Endodermal cell (in vitro differentiated cells): ENCODE results near the gene TOMM40. TPM values are rescaled to one million over a fixed set of nuclear protein-coding genes. Genes with fewer than 3 reads are reported as not detected.
"Not testable (repeated sequence)": the region's sequence is repeated elsewhere in the genome, so short reads cannot be mapped to it uniquely, and the experiment has no call there.

Source experiments
- DNase-seq: peaks from one replicate; pipeline ENCODE4 v3.0.0-alpha.2; 2017
- H3K27ac ChIP-seq: 2 replicates; pipeline ENCODE4 v1.5.1; 2013; ENCODE audit warnings: mild to moderate bottlenecking, low read depth, low read length, moderate library complexity
- H3K27me3 ChIP-seq: 2 replicates; pipeline ENCODE4 v1.6.1; 2013; ENCODE audit warnings: mild to moderate bottlenecking, low read length, moderate library complexity; ENCODE audit not compliant: insufficient read depth, control insufficient read depth, poor library complexity, severe bottlenecking
- H3K36me3 ChIP-seq: 2 replicates; pipeline ENCODE4 v1.7.0; 2013; ENCODE audit warnings: mild to moderate bottlenecking, low read length, moderate library complexity; ENCODE audit not compliant: control insufficient read depth, insufficient read depth
- H3K4me1 ChIP-seq: one replicate; pipeline ENCODE4 v1.7.0; 2013; ENCODE audit warnings: low read length; ENCODE audit not compliant: control insufficient read depth, insufficient read depth
- H3K4me3 ChIP-seq: 2 replicates; pipeline ENCODE4 v1.5.1; 2013; ENCODE audit warnings: mild to moderate bottlenecking, low read length, moderate library complexity
- H3K9ac ChIP-seq: 2 replicates; pipeline ENCODE4 v1.6.1; 2013; ENCODE audit warnings: mild to moderate bottlenecking, low read length, moderate library complexity; ENCODE audit not compliant: poor library complexity, severe bottlenecking; ENCODE audit errors: extremely low read depth
- H3K9me3 ChIP-seq: 2 replicates; pipeline ENCODE4 v1.6.1; 2013; ENCODE audit warnings: mild to moderate bottlenecking, low read length, moderate library complexity; ENCODE audit not compliant: control insufficient read depth
- H3K27ac Mint-ChIP-seq: 2 replicates; pipeline ENCODE4 v1.8.0; 2020; ENCODE audit warnings: mixed read lengths
- H3K27me3 Mint-ChIP-seq: 2 replicates; pipeline ENCODE4 v1.8.0; 2021; ENCODE audit warnings: mild to moderate bottlenecking, mixed read lengths; ENCODE audit not compliant: insufficient read depth
- H3K36me3 Mint-ChIP-seq: 2 replicates; pipeline ENCODE4 v1.8.0; 2020; ENCODE audit warnings: low read depth, mixed read lengths
- H3K4me1 Mint-ChIP-seq: 2 replicates; pipeline ENCODE4 v1.8.0; 2020; ENCODE audit warnings: mixed read lengths
- H3K4me3 Mint-ChIP-seq: 2 replicates; pipeline ENCODE4 v1.8.0; 2020; ENCODE audit warnings: mild to moderate bottlenecking, moderate library complexity, mixed read lengths
- H3K9me3 Mint-ChIP-seq: 2 replicates; pipeline ENCODE4 v1.8.0; 2020; ENCODE audit warnings: mild to moderate bottlenecking, mixed read lengths
- WGBS, 2 experiments: methylation state at CpG; one replicate each; pipeline versions ENCODE4 v1.1.5 to v1.1.7; 2013; ENCODE audit warnings: missing lambda C conversion rate in 2 of 2, mixed read lengths in 1 of 2; ENCODE audit not compliant: insufficient coverage in 1 of 2, insufficient read length in 1 of 2; 5-methylcytosine and 5-hydroxymethylcytosine counted together
- total RNA-seq, 2 donors: library from RNA; stranded (reverse); fragmentation: NEBNext Ultra II Directional in 1 of 2; extraction: Animal tissue kit (Norgen Biotek cat#: 25700) in 1 of 2; gene quantifications; 2 replicates in 1 of 2; 3 replicates in 1 of 2; pipeline ENCODE4 v1.2.1, GENCODE V29; 2021
- TF ChIP-seq, protein P1 (sequence below): fragments of 200-600 bp; sonication (generic); conservative IDR thresholded peaks from 2 replicates; pipeline ENCODE4 v1.5.0; 2021; ENCODE audit warnings: antibody characterized with exemption, mild to moderate bottlenecking

Gene TOMM40
- total RNA-seq, 2 donors from 2014 or later: 88.1 to 93.8 TPM

DNA sequence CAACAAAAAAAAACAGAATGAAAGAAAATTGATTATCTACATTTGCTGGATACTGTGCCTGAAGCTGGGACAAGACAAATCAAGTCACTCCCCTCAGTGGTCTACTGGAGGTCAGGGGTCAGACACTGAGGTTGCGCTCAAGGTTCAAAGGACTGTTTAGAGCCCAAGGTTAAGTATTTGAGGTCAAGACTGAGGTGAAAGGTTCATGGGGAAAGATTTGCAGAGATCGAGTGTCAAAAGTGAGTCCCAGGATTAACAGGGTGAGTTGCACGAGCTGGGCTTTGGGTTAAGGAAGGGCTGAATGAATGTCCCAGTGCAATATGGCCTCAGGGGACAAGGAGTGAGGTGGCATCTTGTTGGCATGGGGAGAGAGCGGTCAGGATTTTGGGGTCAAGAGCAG lies 3.4 kb upstream of the TOMM40 start:
- no peak overlapping the region for H3K4me3 Mint-ChIP-seq

GRCh38 chr19:44888335-44888734 lies 2.7 kb upstream of the TOMM40 start:
- H3K27ac Mint-ChIP-seq, H3K9ac ChIP-seq, H3K4me1 ChIP-seq, H3K9me3 ChIP-seq, H3K4me3 ChIP-seq, H3K27ac ChIP-seq, H3K27me3 Mint-ChIP-seq, H3K4me3 Mint-ChIP-seq, H3K27me3 ChIP-seq, DNase-seq, H3K9me3 Mint-ChIP-seq: not testable (repeated sequence)
- H3K36me3 ChIP-seq: peaks cover 58% of the 10 kb centered on the region
- peaks cover 64% of the 10 kb centered on the region for H3K36me3 Mint-ChIP-seq
- peaks cover 11% of the 10 kb centered on the region for H3K4me1 Mint-ChIP-seq
- 94 to 96% methylated on average over 4 of the region's 5 CpGs for WGBS, 2 experiments

More for the DNA sequence above, 3.4 kb upstream of the TOMM40 start:
- 92 to 93% methylated on average over 4 of the region's 4 CpGs for WGBS, 2 experiments
- Mint-ChIP-seq H3K27me3 (no peaks in the 10 kb centered on the region), H3K27ac (no peak overlapping the region), H3K4me1 (peaks cover 10% of the 10 kb centered on the region), H3K36me3 (peaks cover 62% of the 10 kb centered on the region), H3K9me3 (no peaks in the 10 kb centered on the region)
- Histone ChIP-seq H3K9me3 (no peaks in the 10 kb centered on the region), H3K27ac (no peak overlapping the region), H3K27me3 (no peaks in the 10 kb centered on the region), H3K4me1 (no peaks in the 10 kb centered on the region), H3K9ac (no peak overlapping the region), H3K36me3 (peaks cover 51% of the 10 kb centered on the region), H3K4me3 (no peak overlapping the region)
- TF ChIP-seq, protein P1, sequence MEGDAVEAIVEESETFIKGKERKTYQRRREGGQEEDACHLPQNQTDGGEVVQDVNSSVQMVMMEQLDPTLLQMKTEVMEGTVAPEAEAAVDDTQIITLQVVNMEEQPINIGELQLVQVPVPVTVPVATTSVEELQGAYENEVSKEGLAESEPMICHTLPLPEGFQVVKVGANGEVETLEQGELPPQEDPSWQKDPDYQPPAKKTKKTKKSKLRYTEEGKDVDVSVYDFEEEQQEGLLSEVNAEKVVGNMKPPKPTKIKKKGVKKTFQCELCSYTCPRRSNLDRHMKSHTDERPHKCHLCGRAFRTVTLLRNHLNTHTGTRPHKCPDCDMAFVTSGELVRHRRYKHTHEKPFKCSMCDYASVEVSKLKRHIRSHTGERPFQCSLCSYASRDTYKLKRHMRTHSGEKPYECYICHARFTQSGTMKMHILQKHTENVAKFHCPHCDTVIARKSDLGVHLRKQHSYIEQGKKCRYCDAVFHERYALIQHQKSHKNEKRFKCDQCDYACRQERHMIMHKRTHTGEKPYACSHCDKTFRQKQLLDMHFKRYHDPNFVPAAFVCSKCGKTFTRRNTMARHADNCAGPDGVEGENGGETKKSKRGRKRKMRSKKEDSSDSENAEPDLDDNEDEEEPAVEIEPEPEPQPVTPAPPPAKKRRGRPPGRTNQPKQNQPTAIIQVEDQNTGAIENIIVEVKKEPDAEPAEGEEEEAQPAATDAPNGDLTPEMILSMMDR: no peak
- DNase-seq: no peak

- peak overlapping the region; percentile 96 for H3K27ac Mint-ChIP-seq
- H3K36me3 Mint-ChIP-seq: peaks cover 65% of the 10 kb centered on the region
- no peaks in the 10 kb centered on the region for H3K9me3 ChIP-seq
- 70 to 74% methylated on average over 17 of the region's 17 CpGs for WGBS, 2 experiments
- TF ChIP-seq, protein P1: no peak
- H3K4me1 Mint-ChIP-seq: peaks cover 11% of the 10 kb centered on the region
- peak overlapping the region; percentile 85 for H3K4me3 ChIP-seq
- H3K9ac ChIP-seq: peak overlapping the region; percentile 55
- peak overlapping the region; percentile 90 for H3K27ac ChIP-seq
- DNase-seq: no peak
- no peaks in the 10 kb centered on the region for H3K4me1 ChIP-seq
- peak overlapping the region; percentile 79 for H3K4me3 Mint-ChIP-seq
- no peaks in the 10 kb centered on the region for H3K9me3 Mint-ChIP-seq
- no peaks in the 10 kb centered on the region for H3K27me3 Mint-ChIP-seq
- no peaks in the 10 kb centered on the region for H3K27me3 ChIP-seq
- H3K36me3 ChIP-seq: peaks cover 63% of the 10 kb centered on the region
These were observed 1.2 kb upstream of the TOMM40 start for GRCh38 chr19:44889830-44890365.
